H9 (cell line): ENCODE data around the gene ROBO2. TPM values are rescaled to one million over a fixed set of nuclear protein-coding genes. Genes with fewer than 3 reads are reported as not detected.

Experiments used
- DNase-seq: peaks from one replicate; pipeline ENCODE4 v3.0.0-alpha.2; 2017
- H2AFZ ChIP-seq: one replicate; pipeline ENCODE4 v1.6.1; 2013; ENCODE audit warnings: mild to moderate bottlenecking, low read length, control low read depth, moderate library complexity
- H2AK5ac ChIP-seq: 2 replicates; pipeline ENCODE4 v1.6.1; 2013; ENCODE audit warnings: low read length, control low read depth, mixed read lengths; ENCODE audit not compliant: insufficient read length
- H2BK120ac ChIP-seq: one replicate; pipeline ENCODE4 v1.6.1; 2013; ENCODE audit warnings: low read depth, mild to moderate bottlenecking, low read length, control low read depth, inconsistent platforms; ENCODE audit not compliant: poor library complexity, severe bottlenecking
- H2BK12ac ChIP-seq: 2 replicates; pipeline ENCODE4 v1.6.1; 2013; ENCODE audit warnings: low read length, control low read depth, mixed read lengths, low read depth; ENCODE audit not compliant: insufficient read length
- H2BK15ac ChIP-seq: 2 replicates; pipeline ENCODE4 v1.6.1; 2013; ENCODE audit warnings: low read depth, low read length, control low read depth
- H2BK20ac ChIP-seq: one replicate; pipeline ENCODE4 v1.6.1; 2013; ENCODE audit warnings: low read depth, mild to moderate bottlenecking, low read length, control low read depth, inconsistent platforms; ENCODE audit not compliant: poor library complexity, severe bottlenecking
- H2BK5ac ChIP-seq: 2 replicates; pipeline ENCODE4 v1.6.1; 2013; ENCODE audit warnings: low read length, control low read depth, mixed read lengths; ENCODE audit not compliant: insufficient read length
- H3K14ac ChIP-seq: 2 replicates; pipeline ENCODE4 v1.6.1; 2013; ENCODE audit warnings: low read length, control low read depth; ENCODE audit not compliant: insufficient read depth
- H3K18ac ChIP-seq: 2 replicates; pipeline ENCODE4 v1.6.1; 2013; ENCODE audit warnings: low read depth, mild to moderate bottlenecking, mixed read lengths, low read length, control low read depth; ENCODE audit not compliant: insufficient read length
- H3K23ac ChIP-seq: 2 replicates; pipeline ENCODE4 v1.6.1; 2013; ENCODE audit warnings: low read length, control low read depth, mixed read lengths, low read depth; ENCODE audit not compliant: insufficient read length
- H3K23me2 ChIP-seq: 2 replicates; pipeline ENCODE4 v1.6.1; 2013; ENCODE audit warnings: low read depth, mild to moderate bottlenecking, mixed read lengths, low read length, control low read depth; ENCODE audit not compliant: insufficient read length, poor library complexity, severe bottlenecking
- H3K27ac ChIP-seq: 2 replicates; pipeline ENCODE4 v1.5.1; 2013; ENCODE audit warnings: low read length, control low read depth, mixed read lengths, low read depth; ENCODE audit not compliant: insufficient read length
- H3K27me3 ChIP-seq: 2 replicates; pipeline ENCODE4 v1.6.1; 2013; ENCODE audit warnings: low read length, control low read depth, inconsistent platforms; ENCODE audit not compliant: insufficient read depth
- H3K4ac ChIP-seq: 2 replicates; pipeline ENCODE4 v1.6.1; 2013; ENCODE audit warnings: low read depth, mild to moderate bottlenecking, control low read depth, inconsistent platforms, low read length, moderate library complexity
- H3K4me1 ChIP-seq: 2 replicates; pipeline ENCODE4 v1.6.1; 2013; ENCODE audit warnings: low read length, control low read depth, inconsistent platforms; ENCODE audit not compliant: insufficient read depth
- H3K4me2 ChIP-seq: 2 replicates; pipeline ENCODE4 v1.6.1; 2013; ENCODE audit warnings: low read length, control low read depth, mixed read lengths; ENCODE audit not compliant: insufficient read length, insufficient read depth
- H3K56ac ChIP-seq: 2 replicates; pipeline ENCODE4 v1.6.1; 2013; ENCODE audit warnings: low read depth, mild to moderate bottlenecking, mixed read lengths, low read length, control low read depth; ENCODE audit not compliant: insufficient read length
- H3K79me1 ChIP-seq: 2 replicates; pipeline ENCODE4 v1.6.1; 2013; ENCODE audit warnings: low read depth, mild to moderate bottlenecking, moderate library complexity, low read length, control low read depth, inconsistent platforms; ENCODE audit not compliant: insufficient read depth, poor library complexity, severe bottlenecking
- H3K79me2 ChIP-seq: 2 replicates; pipeline ENCODE4 v1.6.1; 2013; ENCODE audit warnings: low read length, control low read depth, inconsistent platforms; ENCODE audit not compliant: insufficient read depth
- H3K9ac ChIP-seq: 2 replicates; pipeline ENCODE4 v1.6.1; 2013; ENCODE audit warnings: low read length, control low read depth, mixed read lengths; ENCODE audit not compliant: insufficient read length; ENCODE audit errors: extremely low read depth
- H3K9me3 ChIP-seq: one replicate; pipeline ENCODE4 v1.6.1; 2013; ENCODE audit warnings: low read depth, low read length, inconsistent platforms; ENCODE audit not compliant: control insufficient read depth
- H3T11ph ChIP-seq: one replicate; pipeline ENCODE4 v1.6.1; 2013; ENCODE audit warnings: mild to moderate bottlenecking, low read length, control low read depth, inconsistent platforms
- H4K20me1 ChIP-seq: one replicate; pipeline ENCODE4 v1.6.1; 2013; ENCODE audit not compliant: control insufficient read depth, insufficient read length, insufficient read depth
- H4K5ac ChIP-seq: 2 replicates; pipeline ENCODE4 v1.6.1; 2013; ENCODE audit warnings: low read depth, mild to moderate bottlenecking, mixed read lengths, low read length, control low read depth; ENCODE audit not compliant: insufficient read length
- H4K8ac ChIP-seq: replicated peaks from 2 replicates; pipeline ENCODE4 v1.6.1; 2013; ENCODE audit warnings: low read length, control low read depth, mixed read lengths, low read depth; ENCODE audit not compliant: insufficient read length
- H4K91ac ChIP-seq: 2 replicates; pipeline ENCODE4 v1.6.1; 2013; ENCODE audit warnings: low read depth, mild to moderate bottlenecking, moderate library complexity, mixed read lengths, low read length, control low read depth; ENCODE audit not compliant: insufficient read length
- H3K27ac Mint-ChIP-seq, 3 experiments: 2 replicates in 2 of 3; 3 replicates in 1 of 3; pipeline ENCODE4 v1.8.0; 2020 to 2021; ENCODE audit warnings: mixed read lengths in 3 of 3, mild to moderate bottlenecking in 1 of 3, moderate library complexity in 1 of 3
- H3K27me3 Mint-ChIP-seq: 2 replicates; pipeline ENCODE4 v1.8.0; 2021; ENCODE audit warnings: low read depth, mild to moderate bottlenecking, moderate library complexity, mixed read lengths
- H3K36me3 Mint-ChIP-seq, 3 experiments: 2 replicates in 2 of 3; 3 replicates in 1 of 3; pipeline ENCODE4 v1.8.0; 2020 to 2021; ENCODE audit warnings: low read depth in 3 of 3, mixed read lengths in 3 of 3; ENCODE audit not compliant: insufficient read depth in 1 of 3
- H3K4me1 Mint-ChIP-seq, 2 experiments: 2 replicates each; pipeline ENCODE4 v1.8.0; 2020; ENCODE audit warnings: mixed read lengths in 2 of 2
- H3K4me3 Mint-ChIP-seq, 2 experiments: 2 replicates in 1 of 2; 3 replicates in 1 of 2; pipeline ENCODE4 v1.8.0; 2020 to 2021; ENCODE audit warnings: mild to moderate bottlenecking in 2 of 2, mixed read lengths in 2 of 2, moderate library complexity in 1 of 2
- H3K9me3 Mint-ChIP-seq, 2 experiments: 2 replicates in 1 of 2; 3 replicates in 1 of 2; pipeline ENCODE4 v1.8.0; 2020; ENCODE audit warnings: mild to moderate bottlenecking in 2 of 2, mixed read lengths in 2 of 2, moderate library complexity in 1 of 2
- CTCF ChIP-seq: fragments of 200-600 bp; sonication (generic); conservative IDR thresholded peaks from 3 replicates; pipeline ENCODE4 v1.8.0; 2021; ENCODE audit warnings: antibody characterized with exemption, mild to moderate bottlenecking
- WGBS: extraction: QIAGEN DNeasy Blood & Tissue Kit; methylation state at CpG from one replicate; pipeline ENCODE4 v1.1.7; 2013; ENCODE audit warnings: missing lambda C conversion rate, low lambda C conversion rate, mixed read lengths; ENCODE audit not compliant: insufficient read length; ENCODE audit errors: extremely low coverage; 5-methylcytosine and 5-hydroxymethylcytosine counted together
- long read RNA-seq: library from polyadenylated mRNA; unstranded; transcript quantifications from one replicate; pipeline ENCODE4 v2.0.0, GENCODE V29; 2020
- total RNA-seq: library from RNA; stranded (reverse); gene quantifications from 2 replicates; pipeline ENCODE4 v1.2.1, GENCODE V29; 2021

Gene ROBO2
- total RNA-seq, result 2.0 and 2.3 TPM in 2 replicates
- long read RNA-seq, partial matches to known transcripts, result 2 of 4 reads
- long read RNA-seq, other reads (novel, unspliced or antisense), result 2 of 4 reads

- no CpG with 5 or more reads among the region's 54 CpGs for WGBS
- H3T11ph ChIP-seq, result no peak within 1 kb of the TSS
- no peak within 1 kb of the TSS for H3K23ac ChIP-seq
- Mint-ChIP-seq H3K4me1 (peaks cover 19 to 20% of the 10 kb centered on the region in 2 experiments), H3K4me3 (peak within 1 kb of the TSS; percentile 84 to 95), H3K9me3 (no peaks in the 10 kb centered on the region), H3K36me3 (no peaks in the 10 kb centered on the region), H3K27ac (peak within 1 kb of the TSS in 2 of 3 experiments; percentile 19 to 73; a peak in 5 of 7 replicates), H3K27me3 (peaks cover 36% of the 10 kb centered on the region)
- H3K9ac ChIP-seq, result peak within 1 kb of the TSS; percentile 34
- H3K18ac ChIP-seq, result peak within 1 kb of the TSS; percentile 44
- H3K4me2 ChIP-seq, result peak within 1 kb of the TSS; percentile 96
- H4K20me1 ChIP-seq, result no peaks in the 10 kb centered on the region
- no peak within 1 kb of the TSS for H4K5ac ChIP-seq
- no peak within 1 kb of the TSS for H3K27ac ChIP-seq
- peaks cover 14% of the 10 kb centered on the region for H3K23me2 ChIP-seq
- peaks cover 5% of the 10 kb centered on the region; the same call in 1 of the 2 replicates for H3K4me1 ChIP-seq
- peaks cover 5% of the 10 kb centered on the region for H3K27me3 ChIP-seq
- H3K4ac ChIP-seq, result no peak within 1 kb of the TSS
- H2BK120ac ChIP-seq, result no peak within 1 kb of the TSS
- H2BK20ac ChIP-seq, result no peak within 1 kb of the TSS
- no peak within 1 kb of the TSS; the same call in 1 of the 2 replicates for H3K14ac ChIP-seq
- no peak within 1 kb of the TSS for H4K8ac ChIP-seq
- H2BK5ac ChIP-seq, result no peak within 1 kb of the TSS
- H3K9me3 ChIP-seq, result no peaks in the 10 kb centered on the region
- TF ChIP-seq CTCF, result no peak
- no peaks in the 10 kb centered on the region for H3K79me1 ChIP-seq
- 0 out of 2 replicates have a peak, but pooled peaks cover 2% of the 10 kb centered on the region for H3K79me2 ChIP-seq
- peak; percentile 80 for DNase-seq
- H2AK5ac ChIP-seq, result no peak within 1 kb of the TSS
- H2BK12ac ChIP-seq, result no peak within 1 kb of the TSS
- H2BK15ac ChIP-seq, result no peak within 1 kb of the TSS
- no peak within 1 kb of the TSS for H2AFZ ChIP-seq
- no peak within 1 kb of the TSS for H3K56ac ChIP-seq
- no peak within 1 kb of the TSS for H4K91ac ChIP-seq
Measured at GRCh38 chr3:77039606-77040171, at the start of gene ROBO2. Gene ROBO2, plus strand, starts transcription at chr3:77040099. Its CDS starts 687 bp downstream, at chr3:77040786.
